ENCODE measurements around the gene DCK. TPM values are rescaled to one million over a fixed set of nuclear protein-coding genes. Genes with fewer than 3 reads are reported as not detected.
"Not testable (repeated sequence)": the region's sequence is repeated elsewhere in the genome, so short reads cannot be mapped to it uniquely, and the experiment has no call there.

Gene DCK
- total RNA-seq, 2 experiments from 2014 or later = 90.1 to 146 TPM

DNA sequence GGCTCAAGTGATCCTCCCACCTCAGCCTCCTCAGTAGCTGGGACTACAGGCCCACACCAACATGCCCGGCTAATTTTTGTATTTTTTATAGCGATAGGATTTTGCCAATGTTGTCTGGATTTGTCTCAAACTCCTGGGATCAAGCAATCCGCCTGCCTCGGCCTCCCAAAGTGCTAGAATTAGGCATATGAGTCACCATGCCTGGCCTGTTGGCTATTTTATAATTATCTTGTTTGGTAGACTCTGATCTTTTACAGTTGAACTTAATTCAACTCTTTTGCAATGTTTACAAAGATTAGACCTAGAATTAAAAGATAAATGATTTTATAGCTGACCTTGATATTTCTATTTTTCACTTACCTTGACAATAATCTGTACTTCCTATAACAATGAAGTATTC is 18.0 kb downstream of the DCK start:
- Histone ChIP-seq H3K9me3 (ENCODE audit: low read length) (no peaks in the 10 kb centered on the region; the same call in 1 of the 2 replicates), H4K20me1 (ENCODE audit: insufficient read depth, low read length) (peaks cover 22% of the 10 kb centered on the region; the same call in 1 of the 2 replicates), H3K9me2 (ENCODE audit: insufficient read depth, low read length) (no peaks in the 10 kb centered on the region), H2AFZ (ENCODE audit: low read length) (no peak overlapping the region), H3K27ac (ENCODE audit: low read depth, low read length, poor library complexity, severe bottlenecking) (no peak overlapping the region), H3K36me3 (ENCODE audit: insufficient read depth, low read length) (peaks cover 71% of the 10 kb centered on the region), H3K79me2 (ENCODE audit: insufficient read depth, low read depth, low read length) (peaks cover 76% of the 10 kb centered on the region), H3K4me3 (ENCODE audit: low read depth, low read length, poor library complexity, severe bottlenecking) (no peak overlapping the region), H3K4me1 (ENCODE audit: insufficient read depth, low read length, poor library complexity, severe bottlenecking) (peaks cover 36% of the 10 kb centered on the region), H3K4me2 (ENCODE audit: low read length) (no peak overlapping the region)
- BruUV-seq (replicated peaks) = no TSS peak
- CTCF ChIA-PET (ENCODE audit: unreplicated experiment) = no interaction called here
- TF ChIP-seq, protein P1, sequence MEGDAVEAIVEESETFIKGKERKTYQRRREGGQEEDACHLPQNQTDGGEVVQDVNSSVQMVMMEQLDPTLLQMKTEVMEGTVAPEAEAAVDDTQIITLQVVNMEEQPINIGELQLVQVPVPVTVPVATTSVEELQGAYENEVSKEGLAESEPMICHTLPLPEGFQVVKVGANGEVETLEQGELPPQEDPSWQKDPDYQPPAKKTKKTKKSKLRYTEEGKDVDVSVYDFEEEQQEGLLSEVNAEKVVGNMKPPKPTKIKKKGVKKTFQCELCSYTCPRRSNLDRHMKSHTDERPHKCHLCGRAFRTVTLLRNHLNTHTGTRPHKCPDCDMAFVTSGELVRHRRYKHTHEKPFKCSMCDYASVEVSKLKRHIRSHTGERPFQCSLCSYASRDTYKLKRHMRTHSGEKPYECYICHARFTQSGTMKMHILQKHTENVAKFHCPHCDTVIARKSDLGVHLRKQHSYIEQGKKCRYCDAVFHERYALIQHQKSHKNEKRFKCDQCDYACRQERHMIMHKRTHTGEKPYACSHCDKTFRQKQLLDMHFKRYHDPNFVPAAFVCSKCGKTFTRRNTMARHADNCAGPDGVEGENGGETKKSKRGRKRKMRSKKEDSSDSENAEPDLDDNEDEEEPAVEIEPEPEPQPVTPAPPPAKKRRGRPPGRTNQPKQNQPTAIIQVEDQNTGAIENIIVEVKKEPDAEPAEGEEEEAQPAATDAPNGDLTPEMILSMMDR (conservative IDR thresholded peaks at IDR 0.05; ENCODE audit: low read length) = no peak
- TF ChIP-seq EZH2phosphoT487 (IDR thresholded peaks at IDR 0.05; ENCODE audit: borderline replicate concordance, low read depth, low read length) = no peak
- POLR2A ChIA-PET = interaction anchor here (0.6 to 9.5 kb wide), 3 partner anchors 13 to 84 kb away, joined by 4 to 108 read pairs (median 6); partner anchors contain the start of gene DCK
- intact Hi-C loops (cut with micrococcal nuclease; ENCODE audit: unreplicated experiment) = loop anchor here (2.0 kb wide), 1 partner anchor 15 kb away; no protein-coding TSS in a partner anchor
- DNase-seq (ENCODE audit: low spot score) = no peak

DNA sequence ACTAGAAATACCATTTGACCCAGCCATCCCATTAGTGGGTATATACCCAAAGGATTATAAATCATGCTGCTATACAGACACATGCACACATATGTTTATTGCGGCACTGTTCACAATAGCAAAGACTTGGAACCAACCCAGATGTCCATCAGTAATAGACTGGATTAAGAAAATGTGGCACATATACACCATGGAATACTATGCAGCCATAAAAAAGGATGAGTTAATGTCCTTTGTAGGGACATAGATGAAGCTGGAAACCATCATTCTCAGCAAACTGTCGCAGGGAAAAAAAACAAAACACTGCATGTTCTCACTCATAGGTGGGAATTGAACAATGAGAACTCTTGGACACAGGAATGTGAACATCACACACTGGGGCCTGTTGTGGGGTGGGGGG is 23.9 kb downstream of the DCK start:
- H4K20me1 ChIP-seq (ENCODE audit: insufficient read depth, low read length); POLR2A ChIA-PET; BruUV-seq (replicated peaks); H3K27ac ChIP-seq (ENCODE audit: low read depth, low read length, poor library complexity, severe bottlenecking); intact Hi-C loops (cut with micrococcal nuclease; ENCODE audit: unreplicated experiment); H3K4me2 ChIP-seq (ENCODE audit: low read length); H3K4me1 ChIP-seq (ENCODE audit: insufficient read depth, low read length, poor library complexity, severe bottlenecking); H3K9me3 ChIP-seq (ENCODE audit: low read length); H2AFZ ChIP-seq (ENCODE audit: low read length); CTCF ChIA-PET (ENCODE audit: unreplicated experiment); DNase-seq (ENCODE audit: low spot score); H3K4me3 ChIP-seq (ENCODE audit: low read depth, low read length, poor library complexity, severe bottlenecking); H3K9me2 ChIP-seq (ENCODE audit: insufficient read depth, low read length): not testable (repeated sequence)
- peaks cover 67% of the 10 kb centered on the region for H3K79me2 ChIP-seq (ENCODE audit: insufficient read depth, low read depth, low read length)
- peaks cover 59% of the 10 kb centered on the region for H3K36me3 ChIP-seq (ENCODE audit: insufficient read depth, low read length)

GRCh38 chr4:71020611-71021010 is 27.2 kb downstream of the DCK start:
- ChIA-PET CTCF (ENCODE audit: unreplicated experiment) (no interaction called here), POLR2A (interaction anchor here (0.8 to 1.1 kb wide), 2 partner anchors 24 to 564 kb away, joined by 6 to 8 read pairs; no protein-coding TSS in a partner anchor)
- no TSS peak for BruUV-seq (replicated peaks)
- DNase-seq (ENCODE audit: low spot score) = no peak
- Histone ChIP-seq H3K79me2 (ENCODE audit: insufficient read depth, low read depth, low read length) (peaks cover 83% of the 10 kb centered on the region), H3K27ac (ENCODE audit: low read depth, low read length, poor library complexity, severe bottlenecking) (no peak overlapping the region), H3K4me2 (ENCODE audit: low read length) (no peak overlapping the region), H3K9me3 (ENCODE audit: low read length) (no peaks in the 10 kb centered on the region), H3K9me2 (ENCODE audit: insufficient read depth, low read length) (no peaks in the 10 kb centered on the region), H3K36me3 (ENCODE audit: insufficient read depth, low read length) (peaks cover 77% of the 10 kb centered on the region), H4K20me1 (ENCODE audit: insufficient read depth, low read length) (no peaks in the 10 kb centered on the region), H3K4me1 (ENCODE audit: insufficient read depth, low read length, poor library complexity, severe bottlenecking) (no peaks in the 10 kb centered on the region), H3K4me3 (ENCODE audit: low read depth, low read length, poor library complexity, severe bottlenecking) (no peak overlapping the region), H2AFZ (ENCODE audit: low read length) (no peak overlapping the region)
- intact Hi-C loops (cut with micrococcal nuclease; ENCODE audit: unreplicated experiment) = loop anchor here (5.0 kb wide), 1 partner anchor 418 kb away; no protein-coding TSS in a partner anchor
- TF ChIP-seq, protein P1 (conservative IDR thresholded peaks at IDR 0.05; ENCODE audit: low read length) = no peak
- TF ChIP-seq EZH2phosphoT487 (IDR thresholded peaks at IDR 0.05; ENCODE audit: borderline replicate concordance, low read depth, low read length) = no peak
